HG03280 (cell line): ENCODE measurements around the gene PLEKHG4.
A peak's percentile ranks its signal among the peaks of the same experiment; 100 is the strongest.

Source experiments
- ATAC-seq: cut with Tn5 transposase; IDR thresholded peaks from one replicate; pipeline ENCODE4 v1.9.1; 2021; ENCODE audit warnings: mild to moderate bottlenecking, moderate library complexity; ENCODE audit not compliant: unreplicated experiment

PLEKHG4 gene

GRCh38 chr16:67245674-67246080 is 33.7 kb upstream of the PLEKHG4 start:
- no peak for ATAC-seq

GRCh38 chr16:67246081-67246755 is 33.1 kb upstream of the PLEKHG4 start:
- peak; percentile 21 for ATAC-seq

GRCh38 chr16:67246756-67247191 is 32.6 kb upstream of the PLEKHG4 start:
- ATAC-seq, result peak; percentile 17

- ATAC-seq, result peak; percentile 53
Measured at GRCh38 chr16:67247192-67248072, 31.9 kb upstream of the PLEKHG4 start, which contains the start of gene FHOD1. TSS of gene FHOD1 (minus strand) at chr16:67247481. CDS start at chr16:67247410, 71 bp downstream.

- no peak for ATAC-seq
Measured at GRCh38 chr16:67248073-67248400, 31.3 kb upstream of the PLEKHG4 start.

GRCh38 chr16:67248401-67249177 is 30.7 kb upstream of the PLEKHG4 start, which contains the start of gene SLC9A5:
TSS of gene SLC9A5 (plus strand) at chr16:67248979. CDS start at chr16:67249015, 36 bp downstream.
- ATAC-seq, result no peak

- ATAC-seq, result no peak
Measured at GRCh38 chr16:67249178-67250044, 29.9 kb upstream of the PLEKHG4 start.

GRCh38 chr16:67250045-67250327 is 29.3 kb upstream of the PLEKHG4 start:
- ATAC-seq, result no peak

- ATAC-seq, result no peak
Measured at GRCh38 chr16:67252609-67253497, 26.5 kb upstream of the PLEKHG4 start.

GRCh38 chr16:67254801-67255552 is 24.4 kb upstream of the PLEKHG4 start:
- ATAC-seq, result no peak

- no peak for ATAC-seq
Measured at GRCh38 chr16:67255553-67256221, 23.6 kb upstream of the PLEKHG4 start.

- ATAC-seq, result no peak
Measured at GRCh38 chr16:67256701-67257230, 22.6 kb upstream of the PLEKHG4 start.

GRCh38 chr16:67257486-67258160 is 21.7 kb upstream of the PLEKHG4 start:
- ATAC-seq, result no peak

- no peak for ATAC-seq
Measured at GRCh38 chr16:67258161-67258835, 21.0 kb upstream of the PLEKHG4 start.

GRCh38 chr16:67259705-67260104 is 19.6 kb upstream of the PLEKHG4 start:
- ATAC-seq, result no peak

- no peak for ATAC-seq
Measured at GRCh38 chr16:67260426-67261063, 18.8 kb upstream of the PLEKHG4 start.
